Central memory CD8-positive, alpha-beta T cell (primary cell): ENCODE results near the gene NFIA.

Source experiments
- ATAC-seq: fragments of 150-1000 bp; cut with Tn5 transposase; replicated peaks from 2 replicates; pipeline ENCODE4 v1.10.0; 2022; ENCODE audit warnings: mild to moderate bottlenecking, moderate FRiP score, moderate number of reproducible peaks; ENCODE audit not compliant: poor library complexity, severe bottlenecking; ENCODE audit errors: extremely low read depth
- DNase-seq, 2 donors: peaks; one replicate each; pipeline ENCODE4 v3.0.0; 2021; ENCODE audit warnings: low spot score in 2 of 2
- H3K27ac Mint-ChIP-seq: one replicate; pipeline ENCODE4 v1.8.0; 2022; ENCODE audit warnings: low read depth, mild to moderate bottlenecking, moderate library complexity, mixed read lengths
- H3K27me3 Mint-ChIP-seq: one replicate; pipeline ENCODE4 v1.8.0; 2022; ENCODE audit warnings: mixed read lengths
- H3K36me3 Mint-ChIP-seq: one replicate; pipeline ENCODE4 v1.8.0; 2022; ENCODE audit warnings: mild to moderate bottlenecking, moderate library complexity, mixed read lengths; ENCODE audit not compliant: insufficient read depth
- H3K4me1 Mint-ChIP-seq: one replicate; pipeline ENCODE4 v1.8.0; 2022; ENCODE audit warnings: mixed read lengths
- H3K4me3 Mint-ChIP-seq: one replicate; pipeline ENCODE4 v1.8.0; 2022; ENCODE audit warnings: mild to moderate bottlenecking, moderate library complexity, mixed read lengths
- H3K9me3 Mint-ChIP-seq: one replicate; pipeline ENCODE4 v1.8.0; 2022; ENCODE audit warnings: mixed read lengths

NFIA gene

GRCh38 chr1:61133335-61134019 lies 51.1 kb downstream of the NFIA start:
- ATAC-seq (no peak), DNase-seq (no peak)
- Mint-ChIP-seq H3K9me3 (no peaks in the 10 kb centered on the region), H3K4me3 (no peak overlapping the region), H3K36me3 (no peaks in the 10 kb centered on the region), H3K27me3 (no peaks in the 10 kb centered on the region), H3K27ac (no peak overlapping the region), H3K4me1 (peaks cover 6% of the 10 kb centered on the region)

GRCh38 chr1:61135291-61135690 lies 52.9 kb downstream of the NFIA start:
- H3K4me3 Mint-ChIP-seq: no peak overlapping the region
- no peak overlapping the region for H3K27ac Mint-ChIP-seq
- no peak for DNase-seq
- H3K36me3 Mint-ChIP-seq: no peaks in the 10 kb centered on the region
- ATAC-seq: no peak
- H3K27me3 Mint-ChIP-seq: no peaks in the 10 kb centered on the region
- no peaks in the 10 kb centered on the region for H3K9me3 Mint-ChIP-seq
- peaks cover 15% of the 10 kb centered on the region for H3K4me1 Mint-ChIP-seq

- ATAC-seq (no peak), DNase-seq (no peak)
- Mint-ChIP-seq H3K27ac (no peak overlapping the region), H3K9me3 (no peaks in the 10 kb centered on the region), H3K4me1 (peaks cover 8% of the 10 kb centered on the region), H3K27me3 (no peaks in the 10 kb centered on the region), H3K36me3 (no peaks in the 10 kb centered on the region), H3K4me3 (no peak overlapping the region)
Measured at GRCh38 chr1:61138305-61138704, 55.9 kb downstream of the NFIA start.

DNA sequence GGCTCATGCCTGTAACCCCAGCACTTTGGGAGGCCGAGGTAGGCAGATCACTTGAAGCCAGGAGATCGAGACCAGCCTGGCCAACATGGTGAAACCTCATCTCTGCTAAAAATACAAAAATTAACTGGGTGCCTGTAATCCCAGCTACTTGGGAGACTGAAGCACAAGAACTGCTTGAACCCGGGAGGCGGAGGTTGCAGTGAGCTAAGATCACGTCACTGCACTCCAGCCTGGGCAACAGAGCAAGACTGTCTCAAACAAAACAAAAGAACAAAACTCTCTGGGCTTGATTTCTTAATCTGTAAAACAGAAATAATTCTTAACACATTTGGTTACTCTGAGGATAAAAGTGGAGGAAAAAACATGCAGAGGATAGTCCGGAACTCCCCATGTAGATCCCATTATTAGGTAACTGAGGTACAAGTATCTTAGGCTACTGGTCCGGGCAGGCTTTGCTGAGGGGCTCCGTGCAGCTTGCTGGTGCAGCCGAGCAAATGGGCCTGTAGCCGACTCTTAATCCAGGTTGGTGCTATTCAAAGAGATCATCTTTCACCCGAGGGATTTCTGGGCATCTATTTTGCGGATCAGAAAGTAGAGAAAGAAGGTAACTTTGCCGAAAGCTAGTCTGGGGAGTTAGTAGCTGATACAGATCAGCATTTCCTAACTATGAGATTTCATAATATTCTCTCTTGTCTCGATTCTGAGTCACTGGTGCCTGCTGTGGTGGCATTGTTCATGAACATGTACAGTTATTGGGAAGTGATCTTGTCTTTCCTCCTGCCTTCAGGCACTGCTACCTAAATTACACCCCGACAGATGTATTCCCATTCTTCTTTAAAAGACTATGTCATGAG lies 56.8 kb downstream of the NFIA start:
- no peak for DNase-seq
- Mint-ChIP-seq H3K27me3 (no peaks in the 10 kb centered on the region), H3K4me1 (peaks cover 8% of the 10 kb centered on the region), H3K27ac (no peak overlapping the region), H3K36me3 (no peaks in the 10 kb centered on the region), H3K9me3 (no peaks in the 10 kb centered on the region), H3K4me3 (no peak overlapping the region)
- ATAC-seq: no peak

GRCh38 chr1:61139775-61140549 lies 57.6 kb downstream of the NFIA start:
- no peak overlapping the region for H3K27ac Mint-ChIP-seq

GRCh38 chr1:61140778-61141177 lies 58.4 kb downstream of the NFIA start:
- H3K9me3 Mint-ChIP-seq: no peaks in the 10 kb centered on the region
- H3K4me1 Mint-ChIP-seq: peaks cover 8% of the 10 kb centered on the region
- no peaks in the 10 kb centered on the region for H3K36me3 Mint-ChIP-seq
- DNase-seq (no peak), ATAC-seq (no peak)
- H3K27ac Mint-ChIP-seq: no peak overlapping the region
- no peak overlapping the region for H3K4me3 Mint-ChIP-seq
- H3K27me3 Mint-ChIP-seq: no peaks in the 10 kb centered on the region

More at GRCh38 chr1:61139775-61140549, 57.6 kb downstream of the NFIA start:
- no peak for ATAC-seq
- no peaks in the 10 kb centered on the region for H3K27me3 Mint-ChIP-seq
- H3K9me3 Mint-ChIP-seq: no peaks in the 10 kb centered on the region
- peaks cover 8% of the 10 kb centered on the region for H3K4me1 Mint-ChIP-seq
- DNase-seq: no peak
- no peaks in the 10 kb centered on the region for H3K36me3 Mint-ChIP-seq
- H3K4me3 Mint-ChIP-seq: no peak overlapping the region

DNA sequence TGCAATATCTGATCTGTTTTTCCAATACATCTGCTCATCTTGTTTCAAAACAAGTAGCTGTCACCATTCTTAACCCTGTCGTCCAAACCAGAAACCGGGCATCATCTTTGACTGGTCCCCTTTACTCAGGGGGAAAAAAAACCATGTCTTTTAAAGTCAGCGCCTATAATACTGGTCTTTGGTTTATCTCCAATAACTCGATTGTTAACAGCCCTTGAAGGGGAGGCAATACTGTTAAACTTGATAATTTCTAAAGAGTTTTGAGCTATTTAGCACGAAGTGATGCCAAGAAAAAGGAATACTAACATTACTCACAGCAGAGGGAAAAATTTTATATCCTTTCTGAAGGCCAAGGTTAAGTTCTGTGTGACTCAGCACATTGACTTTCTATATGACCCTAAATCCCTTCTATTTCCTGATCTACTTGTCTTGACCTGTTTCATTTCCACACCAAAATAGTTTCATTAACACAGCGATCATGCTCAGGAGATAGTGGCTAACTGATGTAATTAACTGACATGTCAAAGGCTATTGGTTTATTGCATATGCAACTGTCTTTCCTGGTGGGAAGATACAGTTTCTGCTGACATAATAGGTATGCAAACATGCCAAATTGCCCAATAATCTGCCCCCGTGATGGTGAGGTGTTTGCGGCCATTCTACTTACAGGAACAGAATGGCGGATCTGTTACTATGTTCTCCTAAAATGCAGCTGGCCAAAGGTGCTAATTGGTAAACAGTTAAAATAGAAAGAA lies 59.1 kb downstream of the NFIA start:
- no peaks in the 10 kb centered on the region for H3K9me3 Mint-ChIP-seq
- H3K4me1 Mint-ChIP-seq: peaks cover 8% of the 10 kb centered on the region
- no peaks in the 10 kb centered on the region for H3K36me3 Mint-ChIP-seq
- no peak overlapping the region for H3K4me3 Mint-ChIP-seq
- DNase-seq: no peak
- ATAC-seq: no peak
- no peak overlapping the region for H3K27ac Mint-ChIP-seq
- no peaks in the 10 kb centered on the region for H3K27me3 Mint-ChIP-seq

- H3K9me3 Mint-ChIP-seq: no peaks in the 10 kb centered on the region
Measured at GRCh38 chr1:61142043-61142440, 59.7 kb downstream of the NFIA start.

DNA sequence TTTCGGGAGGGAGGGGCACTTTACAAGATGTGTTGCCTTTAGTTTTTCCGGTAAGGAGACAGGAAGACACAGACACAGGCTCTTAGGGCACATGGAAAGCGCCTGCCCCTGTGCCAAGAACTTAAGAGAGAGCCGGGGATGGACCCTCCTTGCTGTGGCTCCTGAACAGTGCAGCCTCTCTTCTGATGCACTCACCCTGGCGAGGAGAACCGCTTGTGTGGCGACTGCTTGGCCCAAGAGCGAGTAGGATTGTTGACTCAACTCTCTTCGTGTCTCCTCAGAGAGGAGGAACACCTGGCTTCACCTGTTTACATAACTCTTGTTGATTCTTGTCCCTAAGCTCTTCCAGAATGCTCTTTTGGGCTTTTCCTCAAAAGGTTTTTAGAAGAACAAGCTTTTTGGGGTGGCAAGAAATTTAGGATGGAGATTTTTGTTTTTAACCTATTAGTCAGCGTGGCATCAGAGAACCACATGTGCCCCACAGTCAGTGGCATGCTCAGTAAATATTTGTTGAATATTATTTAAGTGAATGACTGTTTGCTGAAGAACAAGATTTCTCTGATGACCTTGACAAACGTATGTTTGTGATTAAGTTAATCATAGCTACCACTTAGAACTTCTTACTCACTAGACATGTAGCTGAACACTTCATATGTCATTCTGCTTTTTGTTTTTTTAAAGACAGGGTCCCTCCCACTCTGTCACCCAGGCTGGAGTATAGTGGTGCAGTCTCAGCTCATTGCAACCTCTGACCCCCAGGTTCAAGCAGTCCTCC lies 60.6 kb downstream of the NFIA start:
- Mint-ChIP-seq H3K4me3 (no peak overlapping the region), H3K9me3 (no peaks in the 10 kb centered on the region), H3K36me3 (no peaks in the 10 kb centered on the region), H3K4me1 (peaks cover 8% of the 10 kb centered on the region), H3K27ac (no peak overlapping the region), H3K27me3 (no peaks in the 10 kb centered on the region)
- no peak for DNase-seq
- ATAC-seq: no peak

More at GRCh38 chr1:61142043-61142440, 59.7 kb downstream of the NFIA start:
- Mint-ChIP-seq H3K27ac (no peak overlapping the region), H3K36me3 (no peaks in the 10 kb centered on the region), H3K4me3 (no peak overlapping the region), H3K27me3 (no peaks in the 10 kb centered on the region), H3K4me1 (peaks cover 8% of the 10 kb centered on the region)
- ATAC-seq (no peak), DNase-seq (no peak)

- Mint-ChIP-seq H3K9me3 (no peaks in the 10 kb centered on the region), H3K27me3 (no peaks in the 10 kb centered on the region), H3K36me3 (no peaks in the 10 kb centered on the region), H3K4me3 (no peak overlapping the region), H3K27ac (no peak overlapping the region), H3K4me1 (peaks cover 11% of the 10 kb centered on the region)
- ATAC-seq (no peak), DNase-seq (no peak)
Measured at GRCh38 chr1:61143821-61144424, 61.6 kb downstream of the NFIA start.

DNA sequence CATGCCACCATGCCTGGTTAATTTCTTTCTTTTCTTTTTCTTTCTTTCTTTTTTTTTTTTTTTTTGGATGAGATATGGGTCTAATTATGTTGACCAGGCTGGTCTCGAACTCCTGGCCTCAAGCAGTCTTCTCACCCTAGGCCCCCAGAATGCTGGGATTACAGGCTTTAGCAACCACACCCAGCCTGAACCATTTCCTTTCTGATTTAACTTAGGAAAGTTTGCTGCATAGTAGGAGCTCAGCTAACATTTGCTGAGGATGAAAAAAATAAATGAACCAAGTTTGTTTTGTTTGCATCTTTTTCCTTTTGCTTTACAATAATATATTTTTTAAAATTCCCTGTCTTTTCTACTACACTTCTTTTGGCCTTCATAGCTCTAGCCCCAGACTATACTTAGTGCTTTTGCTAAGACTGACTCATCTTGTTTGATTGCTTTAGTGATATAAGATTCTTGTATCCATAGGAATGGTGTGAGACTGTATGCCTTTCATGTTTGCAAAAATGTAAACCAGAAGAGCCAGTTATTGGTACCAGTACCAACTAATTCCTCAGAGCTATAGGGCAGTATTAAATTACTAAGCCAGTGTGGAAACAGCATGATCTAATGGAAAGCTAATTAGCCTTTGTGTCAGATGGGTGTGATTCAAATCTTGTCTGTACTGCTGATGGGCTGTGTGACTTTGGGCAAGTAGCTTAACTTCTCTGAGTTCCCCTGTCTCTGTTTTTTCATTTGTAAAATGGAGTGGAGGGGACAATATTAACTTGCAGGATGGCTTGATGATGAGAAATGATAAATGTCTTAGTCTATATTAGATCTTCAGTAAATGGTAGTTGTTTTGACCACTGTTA lies 66.9 kb downstream of the NFIA start:
- DNase-seq: no peak
- H3K27me3 Mint-ChIP-seq: no peaks in the 10 kb centered on the region
- peaks cover 9% of the 10 kb centered on the region for H3K4me1 Mint-ChIP-seq
- H3K27ac Mint-ChIP-seq: no peak overlapping the region
- H3K9me3 Mint-ChIP-seq: no peaks in the 10 kb centered on the region
- H3K36me3 Mint-ChIP-seq: no peaks in the 10 kb centered on the region
- ATAC-seq: no peak
- no peak overlapping the region for H3K4me3 Mint-ChIP-seq
